Type B pancreatic cell (in vitro differentiated cells): ENCODE data around the gene EHD1. TPM values are rescaled to one million over a fixed set of nuclear protein-coding genes. Genes with fewer than 3 reads are reported as not detected.

ENCODE experiments used
- DNase-seq: peaks from one replicate; pipeline ENCODE4 v3.0.0; 2021; ENCODE audit warnings: mixed read lengths; ENCODE audit not compliant: unreplicated experiment; ENCODE audit errors: extremely low spot score
- H3K27ac Mint-ChIP-seq: 2 replicates; pipeline ENCODE4 v1.8.0; 2021; ENCODE audit warnings: mild to moderate bottlenecking, mixed read lengths
- H3K27me3 Mint-ChIP-seq: 2 replicates; pipeline ENCODE4 v1.8.0; 2021; ENCODE audit warnings: mixed read lengths
- H3K36me3 Mint-ChIP-seq: 2 replicates; pipeline ENCODE4 v1.8.0; 2021; ENCODE audit warnings: mixed read lengths
- H3K4me1 Mint-ChIP-seq: one replicate; pipeline ENCODE4 v1.8.0; 2021; ENCODE audit warnings: mixed read lengths; ENCODE audit not compliant: unreplicated experiment
- H3K4me3 Mint-ChIP-seq: 2 replicates; pipeline ENCODE4 v1.8.0; 2021; ENCODE audit warnings: mild to moderate bottlenecking, mixed read lengths
- H3K9me3 Mint-ChIP-seq: 2 replicates; pipeline ENCODE4 v1.8.0; 2021; ENCODE audit warnings: mixed read lengths
- CTCF ChIP-seq: fragments of 200-600 bp; sonication (generic); conservative IDR thresholded peaks from 2 replicates; pipeline ENCODE4 v1.5.0; 2021; ENCODE audit warnings: antibody characterized with exemption, mild to moderate bottlenecking
- total RNA-seq: library from RNA; stranded (reverse); gene quantifications from 2 replicates; pipeline ENCODE4 v1.2.1, GENCODE V29; 2021; ENCODE audit warnings: low replicate concordance

The EHD1 gene
- total RNA-seq, 1 donor from 2014 or later = 86.6 TPM

- no peak for TF ChIP-seq CTCF
- no peak overlapping the region for H3K27ac Mint-ChIP-seq
- H3K27me3 Mint-ChIP-seq = no peaks in the 10 kb centered on the region
- DNase-seq = no peak
- H3K4me3 Mint-ChIP-seq = no peak overlapping the region
- peaks cover 3% of the 10 kb centered on the region for H3K36me3 Mint-ChIP-seq
- peaks cover 7% of the 10 kb centered on the region for H3K4me1 Mint-ChIP-seq
- no peaks in the 10 kb centered on the region for H3K9me3 Mint-ChIP-seq
Measured at GRCh38 chr11:64897381-64898075, 19.1 kb upstream of the EHD1 start.

- DNase-seq = no peak
- Mint-ChIP-seq H3K9me3 (no peaks in the 10 kb centered on the region), H3K27me3 (no peaks in the 10 kb centered on the region), H3K4me3 (no peak overlapping the region), H3K4me1 (peaks cover 12% of the 10 kb centered on the region), H3K27ac (no peak overlapping the region), H3K36me3 (peaks cover 3% of the 10 kb centered on the region)
- no peak for TF ChIP-seq CTCF
Measured at GRCh38 chr11:64896448-64897022, 18.1 kb upstream of the EHD1 start.

- no peak for DNase-seq
- TF ChIP-seq CTCF = no peak
- Mint-ChIP-seq H3K9me3 (no peaks in the 10 kb centered on the region), H3K27ac (no peak overlapping the region), H3K4me3 (no peak overlapping the region), H3K4me1 (peaks cover 8% of the 10 kb centered on the region), H3K27me3 (no peaks in the 10 kb centered on the region), H3K36me3 (no peaks in the 10 kb centered on the region)
Measured at GRCh38 chr11:64894812-64895452, 16.5 kb upstream of the EHD1 start.

- Mint-ChIP-seq H3K27ac (no peak overlapping the region), H3K27me3 (no peaks in the 10 kb centered on the region), H3K36me3 (no peaks in the 10 kb centered on the region)
Measured at GRCh38 chr11:64894070-64894811, 15.8 kb upstream of the EHD1 start.

More at GRCh38 chr11:64894070-64894811, 15.8 kb upstream of the EHD1 start:
- TF ChIP-seq CTCF = peak; percentile 93
- Mint-ChIP-seq H3K9me3 (no peaks in the 10 kb centered on the region), H3K4me1 (peaks cover 8% of the 10 kb centered on the region), H3K4me3 (no peak overlapping the region)
- DNase-seq = peak; percentile 88
